ENCODE data around the gene GDPD5.

The GDPD5 gene

GRCh38 chr11:75439495-75440120 is 86.1 kb downstream of the GDPD5 start:
- Mint-ChIP-seq H3K9me3 (no peaks in the 10 kb centered on the region), H3K4me1 (ENCODE audit: low read depth) (no peaks in the 10 kb centered on the region), H3K27me3 (ENCODE audit: low read depth) (no peaks in the 10 kb centered on the region), H3K27ac (no peak overlapping the region), H3K4me3 (no peak overlapping the region), H3K36me3 (ENCODE audit: low read depth) (no peaks in the 10 kb centered on the region)

- Mint-ChIP-seq H3K4me3 (no peak overlapping the region), H3K27me3 (ENCODE audit: low read depth) (no peaks in the 10 kb centered on the region), H3K36me3 (ENCODE audit: low read depth) (no peaks in the 10 kb centered on the region), H3K27ac (no peak overlapping the region), H3K4me1 (ENCODE audit: low read depth) (no peaks in the 10 kb centered on the region), H3K9me3 (no peaks in the 10 kb centered on the region)
These were observed 86.7 kb downstream of the GDPD5 start for GRCh38 chr11:75439026-75439425.

- Mint-ChIP-seq H3K27ac (no peak overlapping the region), H3K4me3 (no peak overlapping the region), H3K27me3 (ENCODE audit: low read depth) (peaks cover 7% of the 10 kb centered on the region), H3K9me3 (no peaks in the 10 kb centered on the region), H3K4me1 (ENCODE audit: low read depth) (no peaks in the 10 kb centered on the region), H3K36me3 (ENCODE audit: low read depth) (no peaks in the 10 kb centered on the region)
These were observed 87.6 kb downstream of the GDPD5 start for GRCh38 chr11:75437966-75438659.

- Mint-ChIP-seq H3K4me1 (ENCODE audit: low read depth) (no peaks in the 10 kb centered on the region), H3K36me3 (ENCODE audit: low read depth) (peaks cover 2% of the 10 kb centered on the region), H3K27ac (no peak overlapping the region), H3K4me3 (no peak overlapping the region), H3K27me3 (ENCODE audit: low read depth) (peaks cover 20% of the 10 kb centered on the region), H3K9me3 (no peaks in the 10 kb centered on the region)
These were observed 88.9 kb downstream of the GDPD5 start for GRCh38 chr11:75436806-75437205.

- H3K27ac Mint-ChIP-seq = no peak overlapping the region
- H3K4me1 Mint-ChIP-seq (ENCODE audit: low read depth) = peaks cover 7% of the 10 kb centered on the region
- H3K4me3 Mint-ChIP-seq = no peak overlapping the region
- no peaks in the 10 kb centered on the region for H3K9me3 Mint-ChIP-seq
- peaks cover 4% of the 10 kb centered on the region for H3K36me3 Mint-ChIP-seq (ENCODE audit: low read depth)
- peaks cover 32% of the 10 kb centered on the region for H3K27me3 Mint-ChIP-seq (ENCODE audit: low read depth)
These were observed 90.2 kb downstream of the GDPD5 start for GRCh38 chr11:75435571-75435925.

GRCh38 chr11:75434886-75435570 is 90.7 kb downstream of the GDPD5 start:
- no peaks in the 10 kb centered on the region for H3K9me3 Mint-ChIP-seq
- H3K4me1 Mint-ChIP-seq (ENCODE audit: low read depth) = peaks cover 8% of the 10 kb centered on the region
- peaks cover 34% of the 10 kb centered on the region for H3K27me3 Mint-ChIP-seq (ENCODE audit: low read depth)
- no peak overlapping the region for H3K27ac Mint-ChIP-seq
- no peak overlapping the region for H3K4me3 Mint-ChIP-seq
- H3K36me3 Mint-ChIP-seq (ENCODE audit: low read depth) = peaks cover 5% of the 10 kb centered on the region

- peaks cover 4% of the 10 kb centered on the region for H3K9me3 Mint-ChIP-seq
- no peak overlapping the region for H3K27ac Mint-ChIP-seq
- H3K4me3 Mint-ChIP-seq = no peak overlapping the region
- peaks cover 13% of the 10 kb centered on the region for H3K4me1 Mint-ChIP-seq (ENCODE audit: low read depth)
- peaks cover 39% of the 10 kb centered on the region for H3K27me3 Mint-ChIP-seq (ENCODE audit: low read depth)
- peaks cover 9% of the 10 kb centered on the region for H3K36me3 Mint-ChIP-seq (ENCODE audit: low read depth)
These were observed 91.7 kb downstream of the GDPD5 start for GRCh38 chr11:75434051-75434450.

GRCh38 chr11:75433443-75433842 is 92.3 kb downstream of the GDPD5 start:
- Mint-ChIP-seq H3K9me3 (peaks cover 6% of the 10 kb centered on the region), H3K27me3 (ENCODE audit: low read depth) (peaks cover 45% of the 10 kb centered on the region), H3K4me1 (ENCODE audit: low read depth) (peaks cover 17% of the 10 kb centered on the region), H3K4me3 (no peak overlapping the region), H3K36me3 (ENCODE audit: low read depth) (peaks cover 12% of the 10 kb centered on the region), H3K27ac (no peak overlapping the region)

- H3K4me3 Mint-ChIP-seq = no peak within 1 kb of the TSS
- peaks cover 12% of the 10 kb centered on the region for H3K36me3 Mint-ChIP-seq (ENCODE audit: low read depth)
- no peak within 1 kb of the TSS for H3K27ac Mint-ChIP-seq
- H3K9me3 Mint-ChIP-seq = peaks cover 6% of the 10 kb centered on the region
- H3K4me1 Mint-ChIP-seq (ENCODE audit: low read depth) = peaks cover 21% of the 10 kb centered on the region
- H3K27me3 Mint-ChIP-seq (ENCODE audit: low read depth) = peaks cover 50% of the 10 kb centered on the region
These were observed 92.8 kb downstream of the GDPD5 start, which contains the start of gene KLHL35 for GRCh38 chr11:75432911-75433321. KLHL35 (minus strand) TSS chr11:75433203; CDS start chr11:75430629, 2,574 bp downstream.

- Mint-ChIP-seq H3K9me3 (peaks cover 6% of the 10 kb centered on the region), H3K4me3 (no peak overlapping the region), H3K4me1 (ENCODE audit: low read depth) (peaks cover 23% of the 10 kb centered on the region), H3K27me3 (ENCODE audit: low read depth) (peaks cover 56% of the 10 kb centered on the region), H3K27ac (no peak overlapping the region), H3K36me3 (ENCODE audit: low read depth) (peaks cover 12% of the 10 kb centered on the region)
These were observed 93.9 kb downstream of the GDPD5 start for GRCh38 chr11:75431533-75432525.

- H3K9me3 Mint-ChIP-seq = peaks cover 6% of the 10 kb centered on the region
- peak overlapping the region; percentile 84 for H3K4me3 Mint-ChIP-seq
- peak overlapping the region; percentile 77 for H3K27ac Mint-ChIP-seq
- peaks cover 12% of the 10 kb centered on the region for H3K36me3 Mint-ChIP-seq (ENCODE audit: low read depth)
- peaks cover 23% of the 10 kb centered on the region for H3K4me1 Mint-ChIP-seq (ENCODE audit: low read depth)
- peaks cover 56% of the 10 kb centered on the region for H3K27me3 Mint-ChIP-seq (ENCODE audit: low read depth)
These were observed 94.8 kb downstream of the GDPD5 start for GRCh38 chr11:75430714-75431532.

- Mint-ChIP-seq H3K4me3 (peak overlapping the region; percentile 84), H3K9me3 (peaks cover 6% of the 10 kb centered on the region), H3K27ac (peak overlapping the region; percentile 77), H3K27me3 (ENCODE audit: low read depth) (peaks cover 56% of the 10 kb centered on the region), H3K36me3 (ENCODE audit: low read depth) (peaks cover 12% of the 10 kb centered on the region), H3K4me1 (ENCODE audit: low read depth) (peaks cover 23% of the 10 kb centered on the region)
These were observed 95.6 kb downstream of the GDPD5 start for GRCh38 chr11:75429902-75430713.

GRCh38 chr11:75429641-75429901 is 96.2 kb downstream of the GDPD5 start:
- Mint-ChIP-seq H3K4me1 (ENCODE audit: low read depth) (peaks cover 23% of the 10 kb centered on the region), H3K27ac (peak overlapping the region; percentile 69), H3K4me3 (peak overlapping the region; percentile 79), H3K9me3 (peaks cover 6% of the 10 kb centered on the region), H3K36me3 (ENCODE audit: low read depth) (peaks cover 12% of the 10 kb centered on the region), H3K27me3 (ENCODE audit: low read depth) (peaks cover 56% of the 10 kb centered on the region)

All from T-helper 1 cell treated with Interleukin-12 subunit alpha and Interleukin-12 subunit beta and Interleukin-4 antibody, amounts not matched to agents 30 μg/mL and 1 μg/mL, for 36 hours (primary cell).